Retinal pigment epithelial cell (primary cell): ENCODE measurements around the gene SMPD3.

Experiments
- DNase-seq: peaks from one replicate; pipeline ENCODE4 v3.0.0-alpha.2; 2010; ENCODE audit warnings: low read depth
- H3K4me3 ChIP-seq: 2 replicates; pipeline ENCODE4 v1.5.1; 2011; ENCODE audit warnings: mild to moderate bottlenecking, low read length, control low read depth, moderate library complexity
- TF ChIP-seq, protein P1 (sequence below): conservative IDR thresholded peaks from 2 replicates; pipeline ENCODE4 v1.5.1; 2011; ENCODE audit warnings: low read depth, low read length, control low read depth, inconsistent platforms

Gene SMPD3

DNA sequence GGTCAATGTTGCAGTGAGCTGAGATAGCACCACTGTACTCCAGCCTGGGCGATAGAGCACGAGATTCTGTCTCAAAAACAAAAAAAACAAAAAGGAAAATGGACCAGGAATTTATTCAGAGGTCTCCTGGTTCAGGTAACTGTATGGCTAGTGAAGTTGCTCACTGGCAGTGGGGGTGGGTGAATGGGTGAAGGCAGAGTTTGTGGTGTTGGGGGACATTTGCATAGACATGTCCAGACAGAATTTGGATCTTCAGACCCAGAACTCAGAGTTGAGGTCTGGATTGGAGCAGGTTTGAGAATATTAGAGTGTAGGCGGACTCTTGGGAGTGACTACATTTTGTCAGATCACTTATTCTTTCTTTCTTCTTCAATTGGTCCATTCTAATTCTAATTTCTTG, 55.0 kb downstream of the SMPD3 start:
- no peak for DNase-seq
- TF ChIP-seq, protein P1, sequence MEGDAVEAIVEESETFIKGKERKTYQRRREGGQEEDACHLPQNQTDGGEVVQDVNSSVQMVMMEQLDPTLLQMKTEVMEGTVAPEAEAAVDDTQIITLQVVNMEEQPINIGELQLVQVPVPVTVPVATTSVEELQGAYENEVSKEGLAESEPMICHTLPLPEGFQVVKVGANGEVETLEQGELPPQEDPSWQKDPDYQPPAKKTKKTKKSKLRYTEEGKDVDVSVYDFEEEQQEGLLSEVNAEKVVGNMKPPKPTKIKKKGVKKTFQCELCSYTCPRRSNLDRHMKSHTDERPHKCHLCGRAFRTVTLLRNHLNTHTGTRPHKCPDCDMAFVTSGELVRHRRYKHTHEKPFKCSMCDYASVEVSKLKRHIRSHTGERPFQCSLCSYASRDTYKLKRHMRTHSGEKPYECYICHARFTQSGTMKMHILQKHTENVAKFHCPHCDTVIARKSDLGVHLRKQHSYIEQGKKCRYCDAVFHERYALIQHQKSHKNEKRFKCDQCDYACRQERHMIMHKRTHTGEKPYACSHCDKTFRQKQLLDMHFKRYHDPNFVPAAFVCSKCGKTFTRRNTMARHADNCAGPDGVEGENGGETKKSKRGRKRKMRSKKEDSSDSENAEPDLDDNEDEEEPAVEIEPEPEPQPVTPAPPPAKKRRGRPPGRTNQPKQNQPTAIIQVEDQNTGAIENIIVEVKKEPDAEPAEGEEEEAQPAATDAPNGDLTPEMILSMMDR: no peak
- H3K4me3 ChIP-seq: no peak overlapping the region

DNA sequence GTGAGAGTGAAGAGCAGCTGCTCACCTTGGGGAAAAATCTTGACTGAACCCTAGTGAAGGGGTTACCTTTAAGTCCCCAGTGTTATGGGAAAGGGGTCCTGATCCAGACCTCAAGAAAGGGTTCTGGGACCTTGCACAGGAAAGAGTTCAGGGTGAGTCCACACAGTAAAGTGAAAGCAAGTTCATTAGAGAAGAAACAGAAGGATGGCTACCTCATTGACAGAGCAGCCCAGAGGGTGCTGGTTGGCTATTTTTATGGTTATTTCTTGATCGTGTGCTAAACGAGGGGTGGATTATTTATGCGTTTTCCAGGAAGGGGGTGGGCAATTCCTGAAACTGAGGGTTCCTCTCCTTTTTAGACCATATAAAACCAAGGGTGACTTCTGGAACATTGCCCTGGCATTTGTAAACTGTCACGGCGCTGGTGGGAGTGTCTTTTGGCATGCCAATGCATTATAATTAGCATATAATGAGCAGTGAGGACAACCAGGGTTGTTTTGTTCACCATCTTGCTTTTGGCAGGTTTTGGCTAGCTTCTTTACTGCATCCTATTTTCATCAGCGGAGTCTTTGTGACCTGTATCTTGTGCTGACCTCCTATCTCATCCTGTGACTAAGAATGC, 58.4 kb downstream of the SMPD3 start:
- no peak overlapping the region for H3K4me3 ChIP-seq
- TF ChIP-seq, protein P1: no peak
- no peak for DNase-seq

DNA sequence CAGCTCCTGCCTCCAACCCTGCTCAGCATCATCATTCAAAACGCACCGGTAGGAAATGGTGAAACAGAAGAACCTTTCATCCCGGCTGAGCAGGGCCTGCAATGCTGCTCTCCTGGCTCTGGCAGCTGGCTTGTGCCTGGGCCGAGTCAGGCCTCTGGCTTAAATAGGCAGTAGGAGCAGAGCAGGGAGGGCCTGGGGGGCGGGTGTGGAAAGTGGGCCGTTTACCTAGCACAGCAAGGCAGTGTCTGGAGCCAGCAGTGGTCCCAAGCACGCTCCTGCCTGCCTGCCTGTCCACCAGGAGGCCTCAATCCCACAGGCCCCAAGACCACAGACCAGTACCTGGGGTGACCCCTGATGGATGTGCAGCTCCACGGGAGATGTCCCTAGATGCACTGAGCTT, 59.3 kb downstream of the SMPD3 start:
- TF ChIP-seq, protein P1: no peak
- no peak for DNase-seq
- no peak overlapping the region for H3K4me3 ChIP-seq

DNA sequence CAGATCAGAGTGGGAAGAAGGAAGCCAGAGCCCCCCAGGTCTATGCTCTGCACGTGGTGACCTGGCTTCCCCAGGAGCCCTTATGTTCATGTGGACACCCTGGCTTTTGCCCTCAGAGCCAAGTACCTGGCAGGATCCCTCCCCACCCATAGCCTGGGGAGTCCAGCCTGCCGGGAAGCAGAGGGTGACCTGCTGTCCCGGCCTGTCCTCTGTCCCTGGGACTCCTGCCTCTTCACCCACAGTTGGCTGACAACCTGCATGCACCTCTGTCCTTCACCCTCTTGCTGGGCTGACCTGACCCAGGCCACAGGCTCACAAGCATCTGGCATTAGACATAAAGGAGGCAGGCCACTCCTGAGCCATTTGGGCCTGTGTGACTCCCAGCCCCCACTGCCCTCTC, 60.2 kb downstream of the SMPD3 start:
- no peak for DNase-seq
- H3K4me3 ChIP-seq: no peak overlapping the region
- TF ChIP-seq, protein P1: no peak

DNA sequence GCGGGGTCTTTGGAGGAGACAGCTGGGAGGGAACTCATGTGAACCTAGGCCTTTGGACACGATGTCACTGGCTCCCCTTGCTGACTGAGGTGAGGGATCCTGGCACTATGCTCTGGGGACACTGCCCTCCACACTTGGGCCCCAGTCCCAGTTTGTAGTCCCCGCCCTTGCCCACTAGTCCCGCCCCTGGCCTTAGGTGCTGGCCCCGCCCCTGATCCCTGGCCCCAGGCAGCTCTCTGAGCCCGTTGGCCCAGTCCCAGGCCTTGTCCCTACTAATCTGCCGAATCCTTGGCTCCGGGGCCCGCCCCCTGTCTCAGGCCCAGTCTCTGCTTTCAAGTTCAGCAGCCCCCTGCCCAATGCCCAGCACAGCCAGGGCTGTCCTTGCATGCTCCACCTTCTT, 61.0 kb downstream of the SMPD3 start:
- no peak overlapping the region for H3K4me3 ChIP-seq
- TF ChIP-seq, protein P1: no peak
- DNase-seq: no peak

DNA sequence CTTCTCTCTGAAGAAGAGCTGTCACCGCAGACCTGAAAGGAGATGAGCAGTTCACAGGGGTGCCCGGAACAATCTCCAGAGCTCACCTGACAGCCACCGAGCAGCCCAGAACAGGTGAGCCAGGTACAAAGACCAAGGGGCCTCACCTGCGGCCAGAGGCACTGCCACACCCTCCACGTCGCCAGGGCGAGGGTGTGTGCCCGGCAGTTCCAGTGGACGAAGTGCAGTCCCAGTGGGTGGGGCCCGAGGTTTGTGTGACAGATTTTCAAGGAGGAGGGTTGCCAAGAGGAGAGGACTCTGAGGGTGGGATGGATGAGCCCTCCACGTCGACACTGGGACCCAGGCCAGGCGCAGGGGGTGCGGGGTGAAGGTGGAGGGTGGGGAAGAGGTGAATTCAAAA, 61.7 kb downstream of the SMPD3 start:
- no peak overlapping the region for H3K4me3 ChIP-seq
- TF ChIP-seq, protein P1: no peak
- DNase-seq: no peak

DNA sequence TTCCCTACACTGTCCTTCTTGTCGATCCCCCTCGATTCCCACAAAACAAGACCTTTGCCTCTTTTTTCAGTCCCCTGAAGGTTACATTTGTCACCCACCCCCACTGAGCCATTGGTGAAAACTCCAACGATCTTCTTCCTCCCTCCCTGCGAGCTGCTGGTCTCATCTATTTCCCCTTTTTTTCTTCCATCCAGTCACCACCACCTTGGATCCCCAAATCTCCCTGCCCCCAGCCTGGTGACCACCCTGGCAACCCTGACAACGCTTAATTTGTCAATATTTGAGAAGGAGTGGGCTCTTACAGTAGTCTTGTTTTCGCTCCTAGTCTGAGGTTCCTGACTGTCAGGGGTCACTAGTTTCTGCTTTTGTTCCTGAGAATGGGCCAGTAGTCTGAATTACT, 62.9 kb downstream of the SMPD3 start:
- TF ChIP-seq, protein P1: no peak
- no peak for DNase-seq
- H3K4me3 ChIP-seq: no peak overlapping the region
